ENCODE measurements around the gene NODAL.

Gene NODAL

GRCh38 chr10:70418229-70418628, 23.3 kb downstream of the NODAL start:
- no peak for TF ChIP-seq CTCF (IDR thresholded peaks at IDR 0.05)
- H3K4me1 ChIP-seq, result peaks cover 0 to 9% (median 4%) of the 10 kb centered on the region in 4 donors
- no peaks in the 10 kb centered on the region for H3K9me3 ChIP-seq
- H3K36me3 ChIP-seq, result peaks cover 36 to 39% (median 38%) of the 10 kb centered on the region in 3 donors
- DNase-seq, result no peak
- no peak overlapping the region for H3K4me3 ChIP-seq
- H3K27ac ChIP-seq, result no peak overlapping the region
- no peaks in the 10 kb centered on the region for H3K27me3 ChIP-seq
- intact Hi-C loops (cut with DNase I; ENCODE audit: low total_unique reads), result no loop called here

- no peak overlapping the region for H3K27ac ChIP-seq
- intact Hi-C loops (cut with DNase I; ENCODE audit: low total_unique reads), result no loop called here
- peaks cover 0 to 16% (median 5%) of the 10 kb centered on the region in 4 donors for H3K4me1 ChIP-seq
- H3K4me3 ChIP-seq, result no peak overlapping the region
- DNase-seq, result no peak
- H3K9me3 ChIP-seq, result no peaks in the 10 kb centered on the region
- no peaks in the 10 kb centered on the region for H3K27me3 ChIP-seq
- TF ChIP-seq CTCF (IDR thresholded peaks at IDR 0.05), result no peak
- H3K36me3 ChIP-seq, result peaks cover 29 to 32% (median 32%) of the 10 kb centered on the region in 3 donors
These were observed 23.9 kb downstream of the NODAL start for GRCh38 chr10:70417568-70417967.

GRCh38 chr10:70412356-70412755, 29.1 kb downstream of the NODAL start:
- intact Hi-C loops (cut with DNase I; ENCODE audit: low total_unique reads), result no loop called here

GRCh38 chr10:70410608-70411007, 30.9 kb downstream of the NODAL start:
- H3K9me3 ChIP-seq, result no peaks in the 10 kb centered on the region
- H3K36me3 ChIP-seq, result peaks cover 0 to 4% (median 0%) of the 10 kb centered on the region in 3 donors
- no peak overlapping the region for H3K4me3 ChIP-seq
- no peak for DNase-seq
- no peak overlapping the region for H3K27ac ChIP-seq
- peaks cover 0 to 75% (median 41%) of the 10 kb centered on the region in 4 donors for H3K4me1 ChIP-seq
- intact Hi-C loops (cut with DNase I; ENCODE audit: low total_unique reads), result no loop called here
- H3K27me3 ChIP-seq, result no peaks in the 10 kb centered on the region
- TF ChIP-seq CTCF (IDR thresholded peaks at IDR 0.05), result no peak

More at GRCh38 chr10:70412356-70412755, 29.1 kb downstream of the NODAL start:
- Histone ChIP-seq H3K27me3 (no peaks in the 10 kb centered on the region), H3K27ac (no peak overlapping the region), H3K4me3 (no peak overlapping the region), H3K36me3 (peaks cover 0 to 4% (median 0%) of the 10 kb centered on the region in 3 donors), H3K9me3 (no peaks in the 10 kb centered on the region), H3K4me1 (peaks cover 0 to 60% (median 28%) of the 10 kb centered on the region in 4 donors)
- no peak for TF ChIP-seq CTCF (IDR thresholded peaks at IDR 0.05)
- no peak for DNase-seq

GRCh38 chr10:70409772-70410171, 31.7 kb downstream of the NODAL start:
- H3K4me3 ChIP-seq, result no peak overlapping the region
- no peaks in the 10 kb centered on the region for H3K27me3 ChIP-seq
- intact Hi-C loops (cut with DNase I; ENCODE audit: low total_unique reads), result no loop called here
- peaks cover 0 to 4% (median 0%) of the 10 kb centered on the region in 3 donors for H3K36me3 ChIP-seq
- H3K27ac ChIP-seq, result no peak overlapping the region
- TF ChIP-seq CTCF (IDR thresholded peaks at IDR 0.05), result no peak
- no peaks in the 10 kb centered on the region for H3K9me3 ChIP-seq
- peaks cover 0 to 75% (median 41%) of the 10 kb centered on the region in 4 donors for H3K4me1 ChIP-seq
- no peak for DNase-seq

Measured in tibial artery (tissue), 4 donors.